Keratinocyte (primary cell): ENCODE measurements around the gene NEUROD2.

Experiments
- EZH2 ChIP-seq: IDR thresholded peaks from one replicate; pipeline ENCODE4 v1.6.1; 2012; ENCODE audit warnings: inconsistent platforms, mild to moderate bottlenecking, low read length, moderate library complexity
- TF ChIP-seq, protein P1 (sequence below), 3 experiments: IDR thresholded peaks in 1 of 3; conservative IDR thresholded peaks in 1 of 3; optimal IDR thresholded peaks in 1 of 3; 2 replicates in 2 of 3; 3 replicates in 1 of 3; pipeline versions ENCODE3 to v1.5.1; 2011; ENCODE audit warnings: low read length in 3 of 3, mild to moderate bottlenecking in 3 of 3, moderate library complexity in 2 of 3, control low read depth in 1 of 3, inconsistent platforms in 1 of 3; ENCODE audit not compliant: insufficient read depth in 2 of 3; ENCODE audit errors: extremely low read depth in 1 of 3

DNA sequence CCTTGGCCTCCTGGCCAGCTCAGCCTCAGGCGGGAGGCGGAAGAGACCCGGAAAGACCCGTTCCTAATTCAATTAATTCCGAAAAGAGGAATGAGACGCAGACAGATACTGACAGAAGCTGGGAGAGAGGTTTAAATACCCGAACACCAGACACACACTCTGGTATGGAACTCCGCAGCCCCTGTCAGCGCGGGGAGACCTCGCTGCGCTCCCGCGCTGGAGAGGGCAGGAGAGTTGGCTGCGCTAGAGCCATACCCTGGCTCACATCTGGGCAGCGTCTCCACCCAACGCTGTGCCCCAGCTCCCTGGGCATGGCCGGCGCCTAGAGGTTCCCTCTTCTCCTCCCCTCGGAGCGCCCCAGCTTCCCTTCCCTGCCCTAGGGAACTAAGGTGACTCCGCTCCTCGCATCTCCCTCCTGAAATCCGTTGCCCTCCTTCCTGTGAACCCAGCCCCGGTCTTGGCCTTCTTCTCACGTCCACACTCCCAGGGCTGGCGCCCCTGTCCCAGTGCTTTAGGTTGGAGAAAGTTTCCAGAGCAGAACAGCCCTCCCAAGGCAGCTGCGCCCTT is 8.0 kb downstream of the NEUROD2 start:
- TF ChIP-seq, protein P1, sequence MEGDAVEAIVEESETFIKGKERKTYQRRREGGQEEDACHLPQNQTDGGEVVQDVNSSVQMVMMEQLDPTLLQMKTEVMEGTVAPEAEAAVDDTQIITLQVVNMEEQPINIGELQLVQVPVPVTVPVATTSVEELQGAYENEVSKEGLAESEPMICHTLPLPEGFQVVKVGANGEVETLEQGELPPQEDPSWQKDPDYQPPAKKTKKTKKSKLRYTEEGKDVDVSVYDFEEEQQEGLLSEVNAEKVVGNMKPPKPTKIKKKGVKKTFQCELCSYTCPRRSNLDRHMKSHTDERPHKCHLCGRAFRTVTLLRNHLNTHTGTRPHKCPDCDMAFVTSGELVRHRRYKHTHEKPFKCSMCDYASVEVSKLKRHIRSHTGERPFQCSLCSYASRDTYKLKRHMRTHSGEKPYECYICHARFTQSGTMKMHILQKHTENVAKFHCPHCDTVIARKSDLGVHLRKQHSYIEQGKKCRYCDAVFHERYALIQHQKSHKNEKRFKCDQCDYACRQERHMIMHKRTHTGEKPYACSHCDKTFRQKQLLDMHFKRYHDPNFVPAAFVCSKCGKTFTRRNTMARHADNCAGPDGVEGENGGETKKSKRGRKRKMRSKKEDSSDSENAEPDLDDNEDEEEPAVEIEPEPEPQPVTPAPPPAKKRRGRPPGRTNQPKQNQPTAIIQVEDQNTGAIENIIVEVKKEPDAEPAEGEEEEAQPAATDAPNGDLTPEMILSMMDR (optimal IDR thresholded peaks at IDR 0.05 in 1 of 3, IDR thresholded peaks at IDR 0.05 in 1 of 3, conservative IDR thresholded peaks at IDR 0.05 in 1 of 3; ENCODE audit: extremely low read depth in 1 of 3, insufficient read depth in 2 of 3, low read length in 3 of 3), result no peak
- TF ChIP-seq EZH2, result peak; percentile 99
